DND-41 (cell line): Measurements from ENCODE around the gene SERTAD1.

Experiments used
- EZH2 ChIP-seq: IDR thresholded peaks from 3 replicates; pipeline ENCODE4 v1.6.1; 2012; ENCODE audit warnings: borderline replicate concordance, low read depth, mild to moderate bottlenecking, moderate library complexity, low read length, inconsistent platforms; ENCODE audit not compliant: severe bottlenecking
- TF ChIP-seq, protein P1 (sequence below): IDR thresholded peaks from 2 replicates; pipeline ENCODE4 v1.5.1; 2012; ENCODE audit warnings: borderline replicate concordance, low read length, moderate library complexity, mild to moderate bottlenecking; ENCODE audit not compliant: poor library complexity, severe bottlenecking; ENCODE audit errors: extremely low read depth

DNA sequence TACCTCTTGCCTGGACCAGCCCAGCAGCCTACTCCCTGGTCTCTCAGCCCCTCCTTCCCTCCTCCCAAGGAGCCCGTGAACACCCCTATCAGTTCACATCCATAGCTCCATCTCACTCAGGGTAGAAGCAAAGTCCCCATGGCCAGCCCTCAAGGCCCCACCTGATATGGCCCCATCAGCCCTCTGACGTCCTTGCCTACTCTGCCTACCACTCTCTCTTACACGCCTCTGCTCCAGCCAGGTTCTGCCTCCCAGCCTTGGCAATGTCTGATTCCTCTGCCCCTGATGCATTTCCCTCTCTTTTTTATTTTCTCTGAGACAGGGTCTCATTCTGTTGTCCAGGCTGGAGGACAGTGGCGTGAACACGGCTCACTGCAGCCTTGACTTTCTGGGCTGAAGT lies 26.2 kb upstream of the SERTAD1 start:
- TF ChIP-seq, protein P1, sequence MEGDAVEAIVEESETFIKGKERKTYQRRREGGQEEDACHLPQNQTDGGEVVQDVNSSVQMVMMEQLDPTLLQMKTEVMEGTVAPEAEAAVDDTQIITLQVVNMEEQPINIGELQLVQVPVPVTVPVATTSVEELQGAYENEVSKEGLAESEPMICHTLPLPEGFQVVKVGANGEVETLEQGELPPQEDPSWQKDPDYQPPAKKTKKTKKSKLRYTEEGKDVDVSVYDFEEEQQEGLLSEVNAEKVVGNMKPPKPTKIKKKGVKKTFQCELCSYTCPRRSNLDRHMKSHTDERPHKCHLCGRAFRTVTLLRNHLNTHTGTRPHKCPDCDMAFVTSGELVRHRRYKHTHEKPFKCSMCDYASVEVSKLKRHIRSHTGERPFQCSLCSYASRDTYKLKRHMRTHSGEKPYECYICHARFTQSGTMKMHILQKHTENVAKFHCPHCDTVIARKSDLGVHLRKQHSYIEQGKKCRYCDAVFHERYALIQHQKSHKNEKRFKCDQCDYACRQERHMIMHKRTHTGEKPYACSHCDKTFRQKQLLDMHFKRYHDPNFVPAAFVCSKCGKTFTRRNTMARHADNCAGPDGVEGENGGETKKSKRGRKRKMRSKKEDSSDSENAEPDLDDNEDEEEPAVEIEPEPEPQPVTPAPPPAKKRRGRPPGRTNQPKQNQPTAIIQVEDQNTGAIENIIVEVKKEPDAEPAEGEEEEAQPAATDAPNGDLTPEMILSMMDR, result no peak
- no peak for TF ChIP-seq EZH2
